CD8-positive, alpha-beta memory T cell (primary cell): Measurements from ENCODE around the gene LRRC26. TPM values are rescaled to one million over a fixed set of nuclear protein-coding genes. Genes with fewer than 3 reads are reported as not detected.

Source experiments
- polyA plus RNA-seq: library from polyadenylated mRNA; unstranded; fragments of 300-500 nt; fragmentation: Illumina TruSeq; gene quantifications from one replicate; pipeline ENCODE4 v1.2.3, GENCODE V29; 2021
- total RNA-seq, 2 experiments: library from RNA; stranded (reverse); gene quantifications; one replicate each; pipeline ENCODE4 v1.2.3, GENCODE V29; 2021

The LRRC26 gene
- total and polyA plus RNA-seq, 3 experiments from 2014 or later = not detected

Other genes with a start within 250 kb of the LRRC26 start
Only the 30 nearest of the 31 such genes appear.
- under 1 TPM in 1 of 2 experiments, not detected in 1; 0.96 TPM for gene C8G, start 224.8 kb downstream of the LRRC26 start, total RNA-seq
- not detected for gene C8G, start 224.8 kb downstream of the LRRC26 start, polyA plus RNA-seq
- 1 to 10 TPM in 1 of 2 experiments, under 1 TPM in 1; 0.85 to 1.3 TPM for gene LCN12, start 217.8 kb downstream of the LRRC26 start, total RNA-seq
- gene LCN12, start 217.8 kb downstream of the LRRC26 start, polyA plus RNA-seq = not detected
- gene PTGDS, start 192.5 kb downstream of the LRRC26 start, total RNA-seq = under 1 TPM; 0.24 to 0.49 TPM
- gene PTGDS, start 192.5 kb downstream of the LRRC26 start, polyA plus RNA-seq = 5.5 TPM
- gene LCNL1, start 187.1 kb downstream of the LRRC26 start, total RNA-seq = under 1 TPM; 0.20 to 0.22 TPM
- 0.16 TPM for gene LCNL1, start 187.1 kb downstream of the LRRC26 start, polyA plus RNA-seq
- gene PAXX, start 177.6 kb downstream of the LRRC26 start, total RNA-seq = 10 to 100 TPM; 78.4 to 82.2 TPM
- gene PAXX, start 177.6 kb downstream of the LRRC26 start, polyA plus RNA-seq = 156 TPM
- gene CLIC3, start 173.5 kb downstream of the LRRC26 start, total RNA-seq = 1 to 10 TPM; 3.4 to 4.1 TPM
- gene CLIC3, start 173.5 kb downstream of the LRRC26 start, polyA plus RNA-seq = 52.1 TPM
- 10 to 100 TPM; 15.9 to 20.7 TPM for gene ABCA2, start 141.8 kb downstream of the LRRC26 start, total RNA-seq
- 20.2 TPM for gene ABCA2, start 141.8 kb downstream of the LRRC26 start, polyA plus RNA-seq
- gene FUT7, start 138.0 kb downstream of the LRRC26 start, total RNA-seq = under 1 TPM; 0.57 to 0.82 TPM
- gene FUT7, start 138.0 kb downstream of the LRRC26 start, polyA plus RNA-seq = 28.7 TPM
- gene NPDC1, start 123.9 kb downstream of the LRRC26 start, total RNA-seq = 10 to 100 TPM; 24.6 to 27.5 TPM
- 38.4 TPM for gene NPDC1, start 123.9 kb downstream of the LRRC26 start, polyA plus RNA-seq
- gene ENTPD2, start 116.0 kb downstream of the LRRC26 start, total RNA-seq = not detected
- gene ENTPD2, start 116.0 kb downstream of the LRRC26 start, polyA plus RNA-seq = not detected
- 10 to 100 TPM; 11.5 to 12.7 TPM for gene SAPCD2, start 99.5 kb downstream of the LRRC26 start, total RNA-seq
- 0.15 TPM for gene SAPCD2, start 99.5 kb downstream of the LRRC26 start, polyA plus RNA-seq
- 10 to 100 TPM; 15.3 to 15.5 TPM for gene UAP1L1, start 92.5 kb downstream of the LRRC26 start, total RNA-seq
- 4.6 TPM for gene UAP1L1, start 92.5 kb downstream of the LRRC26 start, polyA plus RNA-seq
- 10 to 100 TPM; 31.9 to 32.7 TPM for gene MAN1B1, start 83.1 kb downstream of the LRRC26 start, total RNA-seq
- gene MAN1B1, start 83.1 kb downstream of the LRRC26 start, polyA plus RNA-seq = 39.3 TPM
- 100 to 1,000 TPM; 294 to 308 TPM for gene DPP7, start 55.3 kb downstream of the LRRC26 start, total RNA-seq
- gene DPP7, start 55.3 kb downstream of the LRRC26 start, polyA plus RNA-seq = 158 TPM
- not detected for gene GRIN1, start 30.9 kb downstream of the LRRC26 start, total RNA-seq
- not detected for gene GRIN1, start 30.9 kb downstream of the LRRC26 start, polyA plus RNA-seq
- not detected for gene TMEM210, start 2.0 kb upstream of the LRRC26 start, total RNA-seq
- gene TMEM210, start 2.0 kb upstream of the LRRC26 start, polyA plus RNA-seq = not detected
- 10 to 100 TPM; 50.2 to 57.0 TPM for gene ANAPC2, start 18.5 kb upstream of the LRRC26 start, total RNA-seq
- gene ANAPC2, start 18.5 kb upstream of the LRRC26 start, polyA plus RNA-seq = 5.4 TPM
- gene SSNA1, start 18.6 kb upstream of the LRRC26 start, total RNA-seq = 100 to 1,000 TPM; 114 to 118 TPM
- gene SSNA1, start 18.6 kb upstream of the LRRC26 start, polyA plus RNA-seq = 138 TPM
- 10 to 100 TPM; 14.1 to 15.1 TPM for gene TPRN, start 30.7 kb upstream of the LRRC26 start, total RNA-seq
- 0.76 TPM for gene TPRN, start 30.7 kb upstream of the LRRC26 start, polyA plus RNA-seq
- gene TMEM203, start 35.6 kb upstream of the LRRC26 start, total RNA-seq = 10 to 100 TPM; 51.5 to 53.9 TPM
- 134 TPM for gene TMEM203, start 35.6 kb upstream of the LRRC26 start, polyA plus RNA-seq
- gene NDOR1, start 35.6 kb upstream of the LRRC26 start, total RNA-seq = 10 to 100 TPM; 45.1 to 47.4 TPM
- gene NDOR1, start 35.6 kb upstream of the LRRC26 start, polyA plus RNA-seq = 9.9 TPM
- gene RNF208, start 52.2 kb upstream of the LRRC26 start, total RNA-seq = 1 to 10 TPM; 2.7 to 3.3 TPM
- gene RNF208, start 52.2 kb upstream of the LRRC26 start, polyA plus RNA-seq = not detected
- under 1 TPM; 0.58 to 0.66 TPM for gene CYSRT1, start 55.1 kb upstream of the LRRC26 start, total RNA-seq
- gene CYSRT1, start 55.1 kb upstream of the LRRC26 start, polyA plus RNA-seq = 0.32 TPM
- gene RNF224, start 57.5 kb upstream of the LRRC26 start, total RNA-seq = not detected
- gene RNF224, start 57.5 kb upstream of the LRRC26 start, polyA plus RNA-seq = not detected
- not detected for gene SLC34A3, start 60.9 kb upstream of the LRRC26 start, total RNA-seq
- not detected for gene SLC34A3, start 60.9 kb upstream of the LRRC26 start, polyA plus RNA-seq
- gene TUBB4B, start 71.2 kb upstream of the LRRC26 start, total RNA-seq = 100 to 1,000 TPM; 322 to 331 TPM
- 64.6 TPM for gene TUBB4B, start 71.2 kb upstream of the LRRC26 start, polyA plus RNA-seq
- gene STPG3, start 81.2 kb upstream of the LRRC26 start, total RNA-seq = under 1 TPM; 0.27 to 0.28 TPM
- not detected for gene STPG3, start 81.2 kb upstream of the LRRC26 start, polyA plus RNA-seq
- gene NELFB, start 85.3 kb upstream of the LRRC26 start, total RNA-seq = 10 to 100 TPM; 67.5 to 72.0 TPM
- gene NELFB, start 85.3 kb upstream of the LRRC26 start, polyA plus RNA-seq = 34.8 TPM
- 1 to 10 TPM; 3.3 to 3.9 TPM for gene TOR4A, start 107.7 kb upstream of the LRRC26 start, total RNA-seq
- gene TOR4A, start 107.7 kb upstream of the LRRC26 start, polyA plus RNA-seq = 1.8 TPM
- 1 to 10 TPM; 1.9 to 2.3 TPM for gene NRARP, start 132.2 kb upstream of the LRRC26 start, total RNA-seq
- not detected for gene NRARP, start 132.2 kb upstream of the LRRC26 start, polyA plus RNA-seq